Mononuclear cell (primary cell): ENCODE data around the gene CCDC93. TPM values are rescaled to one million over a fixed set of nuclear protein-coding genes. Genes with fewer than 3 reads are reported as not detected.

Source experiments
- H3K27me3 ChIP-seq: 2 replicates; pipeline ENCODE4 v1.6.0; 2011; ENCODE audit warnings: low read length, control low read depth; ENCODE audit not compliant: insufficient read depth
- H3K4me1 ChIP-seq: 2 replicates; pipeline ENCODE4 v1.5.1; 2011; ENCODE audit warnings: mild to moderate bottlenecking, low read length, control low read depth; ENCODE audit not compliant: insufficient read depth
- H3K4me3 ChIP-seq: 2 replicates; pipeline ENCODE4 v1.5.1; 2011; ENCODE audit warnings: mild to moderate bottlenecking, low read length, moderate library complexity
- H3K9me3 ChIP-seq: 2 replicates; pipeline ENCODE4 v1.5.1; 2011; ENCODE audit warnings: low read depth, mild to moderate bottlenecking, control low read depth, low read length
- total RNA-seq: library from RNA; depleted of rRNA; stranded (reverse); fragments of >200 nt; gene quantifications from one replicate; pipeline ENCODE4 v1.2.3, GENCODE V29; 2012

The CCDC93 gene
- total RNA-seq, 1 donor: 69.5 TPM

DNA sequence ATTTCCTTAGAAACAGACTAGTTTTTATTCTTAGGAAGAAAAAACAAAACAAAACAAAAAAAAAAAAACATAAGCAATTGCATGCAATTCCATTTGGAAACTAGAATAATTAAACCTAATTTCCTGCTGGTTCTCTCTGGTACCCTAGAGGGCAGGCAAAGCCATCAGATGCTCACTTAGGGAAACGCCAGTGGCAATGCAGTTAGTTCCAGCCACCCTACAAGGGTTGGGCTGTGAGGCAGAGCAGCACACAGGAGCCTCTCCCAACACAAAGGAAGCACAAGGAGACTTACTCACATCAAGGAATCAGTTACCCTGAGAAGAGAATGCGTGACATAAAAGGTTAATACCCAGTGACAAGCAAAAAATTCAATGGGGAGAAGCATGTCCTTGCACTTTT, 28.8 kb downstream of the CCDC93 start:
- Histone ChIP-seq H3K4me1 (peaks cover 12% of the 10 kb centered on the region), H3K9me3 (no peaks in the 10 kb centered on the region), H3K27me3 (no peaks in the 10 kb centered on the region), H3K4me3 (no peak overlapping the region)

DNA sequence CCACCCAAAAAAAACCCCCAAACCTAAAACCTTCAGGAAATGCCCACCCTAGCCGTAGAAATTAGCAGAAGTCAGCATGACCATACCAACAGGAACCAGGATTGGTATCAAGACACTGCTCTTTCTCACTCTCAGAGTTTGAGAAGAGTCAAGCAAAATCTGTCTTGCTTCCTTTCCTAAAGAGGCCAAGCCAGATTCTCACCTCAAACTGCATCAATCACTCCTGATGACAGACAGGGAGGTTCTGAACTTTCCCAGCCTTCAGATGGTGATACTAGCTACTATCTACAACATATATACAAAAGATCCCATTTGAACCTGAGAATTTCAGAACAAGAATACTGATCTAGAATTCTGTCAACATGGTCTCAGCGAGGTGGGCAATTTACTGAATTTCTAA, 29.7 kb downstream of the CCDC93 start:
- H3K4me1 ChIP-seq: peaks cover 21% of the 10 kb centered on the region
- no peak overlapping the region for H3K4me3 ChIP-seq
- H3K27me3 ChIP-seq: no peaks in the 10 kb centered on the region
- no peaks in the 10 kb centered on the region for H3K9me3 ChIP-seq

DNA sequence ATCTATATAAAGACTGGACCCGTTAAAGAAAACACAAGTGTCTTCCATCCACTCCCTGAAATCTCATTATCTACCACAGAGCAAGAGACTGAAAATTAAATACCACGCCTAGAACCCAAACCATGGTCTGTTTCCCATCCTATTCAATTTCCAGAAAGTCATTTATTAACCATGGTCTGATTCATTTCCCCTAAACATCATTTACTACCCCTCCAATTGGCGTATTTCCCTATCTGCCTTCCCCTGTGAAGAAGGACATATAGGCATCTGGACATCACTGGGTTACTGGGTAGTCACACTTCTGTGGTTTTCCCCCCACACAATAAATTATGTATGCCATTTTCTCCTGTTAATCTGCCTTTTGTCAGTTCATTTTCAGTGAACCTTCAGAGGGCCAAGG, 30.8 kb downstream of the CCDC93 start:
- Histone ChIP-seq H3K9me3 (no peaks in the 10 kb centered on the region), H3K4me1 (peaks cover 24% of the 10 kb centered on the region), H3K4me3 (no peak overlapping the region), H3K27me3 (no peaks in the 10 kb centered on the region)

DNA sequence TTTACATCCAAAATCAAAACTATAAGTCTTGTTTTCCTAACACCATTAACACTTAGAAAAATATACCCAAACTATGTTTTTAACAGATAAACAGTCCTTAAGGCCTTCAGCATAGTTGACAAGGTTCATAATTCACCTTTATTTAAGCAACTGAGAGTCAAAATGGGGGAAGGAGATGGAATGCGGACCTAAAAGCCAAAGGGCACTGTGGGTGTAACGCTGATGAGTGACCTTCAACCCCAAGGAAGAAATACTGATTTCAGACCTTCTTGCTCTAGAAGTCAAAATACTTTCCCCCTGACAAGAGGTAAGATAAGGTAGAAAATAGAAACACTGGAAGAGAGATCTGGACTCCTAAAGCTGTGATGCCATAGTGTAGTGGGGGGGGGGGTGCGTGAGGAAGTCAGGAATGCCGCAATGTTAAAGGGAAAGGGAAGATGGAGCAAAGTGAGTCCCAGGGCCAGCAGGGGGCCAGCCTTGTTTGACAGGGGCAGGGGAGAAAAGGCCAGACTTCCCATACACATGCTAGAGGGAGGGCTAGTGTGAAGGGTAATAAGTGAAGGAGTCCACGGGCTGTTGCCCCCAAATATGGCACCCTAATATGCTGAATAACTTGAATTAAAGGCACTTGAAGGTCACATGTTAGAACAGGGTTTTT, 31.4 kb downstream of the CCDC93 start:
- Histone ChIP-seq H3K4me1 (peaks cover 24% of the 10 kb centered on the region), H3K4me3 (no peak overlapping the region), H3K9me3 (no peaks in the 10 kb centered on the region), H3K27me3 (no peaks in the 10 kb centered on the region)

DNA sequence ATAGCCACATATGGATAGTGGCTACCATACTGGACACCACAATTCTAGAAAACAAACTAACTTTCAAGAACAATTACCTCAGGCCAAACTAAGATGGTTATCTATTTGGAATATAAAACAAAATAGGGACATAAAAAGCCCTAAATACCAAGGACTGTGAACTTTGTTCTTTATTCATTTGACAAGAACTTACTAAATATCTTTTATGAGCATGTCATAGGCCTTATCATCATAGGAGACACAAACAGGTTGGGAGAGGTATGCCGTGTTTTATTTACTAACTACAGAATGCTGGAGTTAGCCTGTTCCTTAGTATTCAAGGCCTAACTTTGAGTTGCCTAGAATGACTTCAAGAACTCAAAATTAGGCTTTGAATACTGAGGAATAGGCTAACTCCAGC, 32.1 kb downstream of the CCDC93 start:
- Histone ChIP-seq H3K27me3 (no peaks in the 10 kb centered on the region), H3K4me1 (peaks cover 24% of the 10 kb centered on the region), H3K9me3 (no peaks in the 10 kb centered on the region), H3K4me3 (no peak overlapping the region)

DNA sequence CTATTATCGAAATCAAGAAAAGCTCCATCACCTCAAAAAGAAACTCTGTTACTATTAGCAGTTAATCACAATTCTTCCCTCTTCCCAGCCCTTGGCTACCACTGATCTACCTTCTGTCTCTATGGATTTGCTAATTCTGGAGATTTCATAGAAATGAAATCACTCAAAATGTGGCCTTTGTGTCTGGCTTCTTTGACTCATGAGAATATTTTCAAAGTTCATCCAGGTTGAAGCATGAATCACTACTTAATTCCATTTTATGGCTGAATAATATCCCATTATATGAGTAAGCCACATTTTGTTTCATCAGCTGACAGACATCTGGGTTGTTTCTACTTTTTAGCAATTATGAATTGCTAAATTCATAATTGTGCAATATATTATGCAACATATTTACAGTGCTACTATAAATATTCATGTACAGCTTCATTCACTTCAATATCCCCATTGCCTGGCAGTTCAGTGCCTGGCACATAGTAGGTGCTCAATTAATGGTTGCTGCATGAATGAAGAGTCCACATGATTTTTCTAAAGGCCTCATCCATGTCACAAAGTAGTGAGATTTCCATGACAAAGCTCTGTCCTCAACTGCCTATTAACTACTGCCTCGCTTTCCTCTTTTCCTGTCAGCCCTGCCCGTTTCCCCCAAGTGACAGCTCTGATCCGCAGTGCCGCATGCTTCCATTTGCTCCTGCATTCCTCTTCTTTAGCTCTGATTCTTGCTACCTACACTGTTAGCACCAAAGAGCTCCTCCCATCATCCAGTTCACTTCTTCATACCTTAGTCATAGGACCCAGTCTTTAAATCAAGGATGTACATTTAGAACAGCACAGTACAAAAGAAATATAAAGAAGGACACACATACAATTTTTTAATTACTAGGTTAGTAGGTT, 32.8 kb downstream of the CCDC93 start:
- Histone ChIP-seq H3K9me3 (no peaks in the 10 kb centered on the region), H3K27me3 (no peaks in the 10 kb centered on the region), H3K4me3 (no peak overlapping the region), H3K4me1 (peaks cover 24% of the 10 kb centered on the region)

DNA sequence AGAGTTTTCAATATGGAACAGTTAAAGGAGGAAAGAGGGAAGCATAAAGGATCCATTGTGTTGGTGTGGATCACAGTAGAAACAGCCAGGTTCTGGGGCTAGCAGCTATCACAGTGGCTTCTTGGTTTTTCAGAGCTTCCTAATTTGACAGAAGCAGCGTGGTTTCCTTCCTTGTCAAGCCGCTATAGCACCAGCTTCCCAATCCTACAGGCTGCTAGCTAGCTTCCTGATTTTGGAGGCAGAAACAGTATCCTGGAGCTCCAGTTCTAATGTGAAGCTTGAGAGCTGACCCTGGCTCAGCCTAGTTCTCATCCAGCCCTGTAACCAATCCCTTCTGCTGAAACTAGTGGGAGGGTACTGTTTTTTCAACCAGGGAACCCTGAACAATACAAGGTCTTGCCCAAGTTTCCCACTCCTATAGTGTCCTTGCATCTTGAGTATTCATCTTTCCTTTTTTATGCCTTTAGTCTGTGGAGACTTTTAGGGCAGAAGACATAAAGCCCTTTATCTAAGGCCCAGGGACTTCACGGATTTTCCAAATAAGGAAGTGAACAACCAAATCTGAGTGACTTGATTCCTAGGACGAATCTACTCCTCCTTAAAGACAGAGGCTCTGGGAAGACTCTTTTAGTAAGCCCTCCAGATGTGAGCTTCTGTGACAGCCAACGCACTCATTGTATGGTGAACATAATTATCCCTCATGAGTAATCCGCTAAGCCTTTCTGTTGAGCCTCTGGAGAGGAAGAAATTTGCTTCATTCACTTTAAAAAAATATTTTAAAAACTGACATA, 33.8 kb downstream of the CCDC93 start:
- Histone ChIP-seq H3K4me1 (peaks cover 24% of the 10 kb centered on the region), H3K4me3 (no peak overlapping the region)

DNA sequence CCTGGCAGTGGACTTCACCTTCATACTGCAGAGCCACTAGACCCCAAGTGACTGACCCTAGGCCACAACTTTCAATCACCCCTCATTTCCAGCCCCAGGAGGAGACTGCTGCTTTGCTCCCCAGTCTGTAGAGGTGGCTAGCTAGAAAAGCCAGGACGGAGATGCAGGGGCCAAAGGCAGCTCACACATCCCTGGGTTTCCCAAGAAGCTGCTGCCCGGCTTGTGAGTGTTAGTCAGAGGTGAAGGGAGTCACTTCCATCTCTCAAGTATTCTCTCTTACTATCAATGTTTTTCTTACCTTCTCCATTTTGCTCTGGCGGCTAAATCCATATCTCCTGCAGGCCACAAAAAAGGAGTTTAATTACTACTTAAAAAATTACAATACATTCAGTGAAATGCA, 36.2 kb downstream of the CCDC93 start:
- H3K4me1 ChIP-seq: peaks cover 24% of the 10 kb centered on the region
- no peak overlapping the region for H3K4me3 ChIP-seq
- H3K9me3 ChIP-seq: no peaks in the 10 kb centered on the region
- H3K27me3 ChIP-seq: no peaks in the 10 kb centered on the region

More for the DNA sequence above, 33.8 kb downstream of the CCDC93 start:
- H3K9me3 ChIP-seq: no peaks in the 10 kb centered on the region
- no peaks in the 10 kb centered on the region for H3K27me3 ChIP-seq

DNA sequence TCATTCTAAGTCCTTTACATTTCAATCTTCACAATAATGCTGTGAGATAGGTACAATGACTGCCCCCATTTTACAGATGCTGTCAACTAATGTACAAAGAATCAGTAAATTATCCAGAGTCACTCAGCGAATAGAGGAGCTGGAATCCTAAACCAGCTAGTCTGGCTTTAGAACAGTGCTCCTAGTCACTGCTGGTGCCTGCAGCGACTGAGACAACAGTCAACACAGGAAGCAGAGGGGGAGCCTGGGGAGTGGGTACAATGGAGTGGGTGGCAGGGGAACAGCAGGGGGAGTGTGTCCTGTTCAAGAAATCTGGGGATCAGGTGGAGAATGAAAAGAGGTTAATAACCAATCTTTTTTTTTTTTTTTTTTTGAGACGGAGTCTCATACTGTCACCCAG, 37.3 kb downstream of the CCDC93 start:
- Histone ChIP-seq H3K4me1 (peaks cover 24% of the 10 kb centered on the region), H3K4me3 (no peak overlapping the region), H3K27me3 (no peaks in the 10 kb centered on the region), H3K9me3 (no peaks in the 10 kb centered on the region)

DNA sequence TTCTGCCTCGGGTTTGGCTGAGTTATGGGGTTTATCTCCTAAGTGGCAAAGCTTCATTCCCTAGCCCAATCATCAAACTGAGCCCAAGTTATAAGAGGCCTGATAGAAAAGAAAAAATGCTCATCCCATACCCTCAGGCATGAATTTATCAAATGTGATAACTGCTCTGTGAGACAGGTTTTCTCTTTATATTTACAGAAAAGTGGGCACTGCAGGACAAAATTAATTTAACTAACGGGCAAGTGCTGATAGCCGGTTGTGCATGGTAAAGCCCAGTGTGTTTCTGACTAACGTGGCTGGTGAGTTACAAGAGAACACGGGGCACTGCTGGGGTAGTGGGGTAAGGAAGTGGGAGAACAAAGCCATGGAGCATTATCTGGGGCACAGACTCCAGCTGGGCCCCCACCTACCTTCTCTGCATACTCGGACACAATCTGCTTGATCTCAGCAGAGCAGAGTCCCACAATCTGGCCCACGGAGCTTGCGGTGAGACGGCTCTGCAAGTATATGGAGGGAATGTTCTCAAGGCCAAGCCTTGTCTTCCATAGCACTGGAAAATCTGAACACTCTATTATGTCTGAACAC, 40.3 kb downstream of the CCDC93 start:
- Histone ChIP-seq H3K4me1 (no peaks in the 10 kb centered on the region), H3K9me3 (no peaks in the 10 kb centered on the region)

DNA sequence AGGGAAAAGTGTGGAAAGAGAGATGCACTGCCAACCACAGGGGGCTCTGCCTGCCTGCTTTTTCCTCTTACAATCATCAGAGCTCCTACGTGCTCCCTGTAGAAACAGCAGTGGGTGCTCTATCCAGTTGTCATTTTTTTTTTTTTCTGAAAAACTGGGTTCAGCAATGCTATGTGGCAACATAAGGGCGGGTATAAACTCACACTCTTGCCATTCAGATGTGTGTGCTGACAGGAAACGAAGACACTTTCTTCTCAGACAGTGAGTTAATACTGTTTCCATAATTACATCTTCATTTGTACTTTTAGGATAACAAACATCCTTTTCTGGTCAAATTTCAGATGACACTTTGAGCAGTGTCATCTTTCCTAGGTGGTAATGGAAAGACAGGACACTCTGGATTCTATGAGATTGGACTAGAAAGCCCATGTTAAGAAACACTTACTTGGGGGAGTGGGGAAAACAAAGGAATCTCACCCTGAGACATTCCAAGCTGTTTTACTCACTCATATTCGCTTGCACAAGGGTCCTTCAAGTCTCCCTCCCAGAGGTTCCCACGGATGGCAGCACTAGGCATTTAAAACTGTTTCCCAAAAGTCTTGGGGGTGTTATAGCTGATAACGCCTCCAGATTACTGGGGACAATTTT, 41.3 kb downstream of the CCDC93 start:
- no peaks in the 10 kb centered on the region for H3K27me3 ChIP-seq
- H3K9me3 ChIP-seq: no peaks in the 10 kb centered on the region
- H3K4me3 ChIP-seq: no peak overlapping the region

More for the DNA sequence above, 40.3 kb downstream of the CCDC93 start:
- Histone ChIP-seq H3K4me3 (no peak overlapping the region), H3K27me3 (no peaks in the 10 kb centered on the region)

DNA sequence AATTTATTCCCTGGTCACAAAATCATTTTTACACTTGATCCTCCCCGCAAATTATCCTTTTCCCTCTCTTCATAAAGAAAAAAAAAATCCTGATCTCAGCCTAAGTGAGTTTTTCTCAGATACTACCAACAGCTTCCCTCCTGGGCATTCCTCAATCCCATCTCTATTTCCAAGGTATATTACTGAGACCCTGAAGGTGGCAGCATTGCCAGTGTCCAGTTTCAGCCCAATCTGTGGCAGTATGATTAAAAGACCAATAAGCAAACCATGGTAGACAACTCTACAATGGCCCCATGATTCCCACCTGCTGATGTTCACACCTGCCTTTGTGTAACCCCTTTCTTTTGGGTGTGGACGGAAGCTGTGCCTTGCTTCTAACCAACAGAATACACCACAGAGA, 45.1 kb downstream of the CCDC93 start:
- Histone ChIP-seq H3K27me3 (no peaks in the 10 kb centered on the region), H3K4me3 (no peak overlapping the region), H3K9me3 (no peaks in the 10 kb centered on the region), H3K4me1 (no peaks in the 10 kb centered on the region)

More for the DNA sequence above, 41.3 kb downstream of the CCDC93 start:
- H3K4me1 ChIP-seq: no peaks in the 10 kb centered on the region

DNA sequence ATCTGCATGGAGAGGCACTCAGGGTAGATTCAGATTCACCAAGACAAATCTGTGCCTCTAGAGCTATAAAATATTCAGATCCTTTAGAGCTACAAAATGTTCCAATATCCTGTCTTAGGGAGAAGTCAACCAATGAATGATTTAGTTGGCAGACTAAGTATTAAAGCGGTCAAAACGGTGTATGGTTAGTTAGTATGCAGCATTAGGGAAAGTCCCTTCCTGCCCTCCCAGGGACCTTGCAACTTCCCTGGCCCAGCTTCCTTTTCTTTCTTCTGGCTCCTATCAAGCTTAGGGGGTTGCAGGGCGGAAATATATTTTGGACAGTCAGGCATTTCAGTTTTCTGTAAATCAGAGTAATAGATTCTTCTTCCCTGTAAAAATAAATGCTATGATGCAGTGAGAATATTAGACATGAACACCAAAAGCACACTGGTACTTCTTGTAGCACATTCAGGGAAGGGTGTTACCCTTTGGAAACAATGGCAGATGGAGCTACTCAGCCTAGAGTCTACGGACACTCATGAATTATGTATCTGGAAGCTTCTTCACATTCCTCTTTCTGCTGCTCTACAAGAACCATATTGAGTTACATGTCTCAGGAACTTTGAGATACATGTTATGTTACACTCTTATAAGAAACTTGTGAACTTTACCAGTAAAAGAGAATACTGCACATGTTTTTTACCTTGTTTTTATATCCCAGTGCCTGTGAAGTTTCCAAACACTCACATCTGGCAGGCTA, 45.7 kb downstream of the CCDC93 start:
- Histone ChIP-seq H3K9me3 (no peaks in the 10 kb centered on the region), H3K4me1 (no peaks in the 10 kb centered on the region), H3K4me3 (no peak overlapping the region), H3K27me3 (no peaks in the 10 kb centered on the region)

DNA sequence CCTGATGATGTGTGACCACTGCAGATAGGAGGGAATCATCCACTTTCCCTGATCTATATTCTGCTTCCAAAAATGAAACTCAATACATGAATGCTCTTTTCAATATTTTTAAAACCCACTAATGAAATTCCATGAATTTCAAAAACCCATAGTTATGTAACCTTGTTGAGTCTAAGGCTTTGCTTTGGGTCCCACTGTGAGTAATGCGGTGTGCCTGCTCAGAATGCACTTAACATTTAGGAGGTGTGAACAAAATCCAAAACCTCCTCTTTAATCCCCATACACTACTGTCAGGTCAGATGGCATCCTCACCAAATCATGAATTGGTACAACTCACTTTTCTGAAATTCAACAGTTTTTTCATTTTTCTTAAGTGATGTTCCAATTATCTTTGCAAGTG, 50.4 kb downstream of the CCDC93 start:
- Histone ChIP-seq H3K4me3 (no peak overlapping the region), H3K27me3 (no peaks in the 10 kb centered on the region), H3K9me3 (no peaks in the 10 kb centered on the region), H3K4me1 (no peaks in the 10 kb centered on the region)
